Transverse colon (tissue), 4 donors: Measurements from ENCODE around the gene FEN1.

Experiments
- CTCF ChIP-seq, 5 experiments: fragments of 200-600 bp in 3 of 5; fragments of 450-650 bp in 2 of 5; sonication (generic) in 3 of 5; IDR thresholded peaks; 1 replicate in 2 of 5; 2 replicates in 3 of 5; pipeline ENCODE4 v1.5.1; 2016 to 2017; ENCODE audit warnings: antibody characterized with exemption in 5 of 5, inconsistent platforms in 3 of 5, mild to moderate bottlenecking in 2 of 5, moderate library complexity in 1 of 5
- POLR2A ChIP-seq: fragments of 450-650 bp; IDR thresholded peaks from one replicate; pipeline ENCODE4 v1.6.1; 2016; ENCODE audit warnings: antibody characterized with exemption, mild to moderate bottlenecking, moderate library complexity
- POLR2AphosphoS5 ChIP-seq, 3 donors: sonication (generic); formaldehyde crosslinking; IDR thresholded peaks; one replicate each; pipeline ENCODE4 v1.6.1; 2016; ENCODE audit warnings: antibody characterized with exemption in 3 of 3

- no peak for TF ChIP-seq CTCF (IDR thresholded peaks at IDR 0.05)
- no peak for TF ChIP-seq POLR2AphosphoS5 (IDR thresholded peaks at IDR 0.05)
- no peak for TF ChIP-seq POLR2A
Measured at GRCh38 chr11:61794579-61794978, 1.9 kb downstream of the FEN1 start.
